Measurements from ENCODE around the gene TMEM132C. TPM values are rescaled to one million over a fixed set of nuclear protein-coding genes. Genes with fewer than 3 reads are reported as not detected.

Gene TMEM132C
- total and polyA plus RNA-seq, 9 donors = 0.50 to 10.1 (median 1.2) TPM

DNA sequence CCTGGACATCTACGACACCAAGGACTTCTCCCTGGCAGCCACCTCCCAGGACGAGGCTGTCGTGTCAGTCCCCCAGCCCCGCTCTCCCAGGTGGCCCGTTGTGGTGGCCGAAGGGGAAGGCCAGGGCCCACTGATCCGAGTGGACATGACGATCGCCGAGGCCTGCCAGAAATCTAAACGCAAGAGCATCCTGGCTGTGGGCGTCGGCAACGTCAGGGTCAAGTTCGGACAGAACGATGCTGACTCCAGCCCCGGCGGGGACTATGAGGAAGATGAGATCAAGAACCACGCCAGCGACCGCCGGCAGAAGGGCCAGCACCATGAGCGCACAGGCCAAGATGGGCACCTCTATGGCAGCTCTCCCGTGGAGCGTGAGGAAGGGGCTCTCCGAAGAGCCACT, 438.2 kb downstream of the TMEM132C start:
- H3K4me3 ChIP-seq (ENCODE audit: low read length) = no peak overlapping the region
- H3K9me3 ChIP-seq (replicated peaks; ENCODE audit: control insufficient read depth, low read depth, low read length) = no peaks in the 10 kb centered on the region
- peaks cover 2% of the 10 kb centered on the region for H3K27me3 ChIP-seq (ENCODE audit: control insufficient read depth, insufficient read depth, low read length)
- 90% methylated on average over 23 of the region's 26 CpGs for WGBS (ENCODE audit: insufficient coverage)
- no peaks in the 10 kb centered on the region for H3K36me3 ChIP-seq (ENCODE audit: control insufficient read depth, insufficient read depth, low read length)
- no peak overlapping the region for H3K27ac ChIP-seq (ENCODE audit: low read length)
- DNase-seq = no peak
- no peaks in the 10 kb centered on the region for H3K4me1 ChIP-seq (ENCODE audit: control insufficient read depth, insufficient read depth, low read length)

GRCh38 chr12:128707488-128707887, 440.5 kb downstream of the TMEM132C start:
- H3K36me3 ChIP-seq (ENCODE audit: control insufficient read depth, insufficient read depth, low read length) = no peaks in the 10 kb centered on the region

GRCh38 chr12:128708789-128709188, 441.8 kb downstream of the TMEM132C start:
- Histone ChIP-seq H3K27ac (ENCODE audit: low read length) (no peak overlapping the region), H3K27me3 (ENCODE audit: control insufficient read depth, insufficient read depth, low read length) (no peaks in the 10 kb centered on the region), H3K9me3 (replicated peaks; ENCODE audit: control insufficient read depth, low read depth, low read length) (no peaks in the 10 kb centered on the region), H3K36me3 (ENCODE audit: control insufficient read depth, insufficient read depth, low read length) (no peaks in the 10 kb centered on the region), H3K4me3 (ENCODE audit: low read length) (no peak overlapping the region), H3K4me1 (ENCODE audit: control insufficient read depth, insufficient read depth, low read length) (no peaks in the 10 kb centered on the region)
- DNase-seq = no peak
- 77% methylated on average over 4 of the region's 6 CpGs for WGBS (ENCODE audit: insufficient coverage)

More at GRCh38 chr12:128707488-128707887, 440.5 kb downstream of the TMEM132C start:
- WGBS (ENCODE audit: insufficient coverage) = 81% methylated on average over 4 of the region's 8 CpGs
- no peaks in the 10 kb centered on the region for H3K27me3 ChIP-seq (ENCODE audit: control insufficient read depth, insufficient read depth, low read length)
- H3K4me1 ChIP-seq (ENCODE audit: control insufficient read depth, insufficient read depth, low read length) = no peaks in the 10 kb centered on the region
- no peak overlapping the region for H3K4me3 ChIP-seq (ENCODE audit: low read length)
- H3K27ac ChIP-seq (ENCODE audit: low read length) = no peak overlapping the region
- no peaks in the 10 kb centered on the region for H3K9me3 ChIP-seq (replicated peaks; ENCODE audit: control insufficient read depth, low read depth, low read length)
- no peak for DNase-seq

- no CpG with 5 or more reads among the region's 5 CpGs for WGBS (ENCODE audit: insufficient coverage)
These were observed 442.7 kb downstream of the TMEM132C start for GRCh38 chr12:128709660-128710059.

DNA sequence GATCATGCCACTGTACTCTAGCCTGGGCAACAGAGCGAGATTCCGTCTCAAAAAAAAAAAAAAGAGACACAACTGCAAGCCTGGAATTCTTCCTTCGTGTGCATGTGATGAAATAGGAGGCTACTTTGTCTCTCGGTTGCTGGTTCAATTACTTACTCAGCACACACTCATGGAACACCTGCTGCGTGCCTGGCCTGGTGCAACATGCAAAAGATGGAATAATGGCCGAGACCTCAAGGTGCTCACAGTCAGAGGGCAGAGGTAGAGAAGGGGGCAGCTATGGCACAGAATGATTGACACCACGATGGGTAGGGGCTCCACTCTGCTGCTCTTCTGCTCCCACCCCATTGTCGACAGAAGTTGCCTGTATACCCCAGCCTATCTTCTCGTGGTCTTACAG, 444.5 kb downstream of the TMEM132C start:
- Histone ChIP-seq H3K27me3 (ENCODE audit: control insufficient read depth, insufficient read depth, low read length) (no peaks in the 10 kb centered on the region), H3K4me1 (ENCODE audit: control insufficient read depth, insufficient read depth, low read length) (no peaks in the 10 kb centered on the region), H3K9me3 (replicated peaks; ENCODE audit: control insufficient read depth, low read depth, low read length) (no peaks in the 10 kb centered on the region), H3K27ac (ENCODE audit: low read length) (no peak overlapping the region), H3K36me3 (ENCODE audit: control insufficient read depth, insufficient read depth, low read length) (no peaks in the 10 kb centered on the region), H3K4me3 (ENCODE audit: low read length) (no peak overlapping the region)
- no CpG with 5 or more reads among the region's 9 CpGs for WGBS (ENCODE audit: insufficient coverage)
- no peak for DNase-seq

More at GRCh38 chr12:128709660-128710059, 442.7 kb downstream of the TMEM132C start:
- Histone ChIP-seq H3K27me3 (ENCODE audit: control insufficient read depth, insufficient read depth, low read length) (no peaks in the 10 kb centered on the region), H3K4me3 (ENCODE audit: low read length) (no peak overlapping the region), H3K27ac (ENCODE audit: low read length) (no peak overlapping the region), H3K36me3 (ENCODE audit: control insufficient read depth, insufficient read depth, low read length) (no peaks in the 10 kb centered on the region), H3K4me1 (ENCODE audit: control insufficient read depth, insufficient read depth, low read length) (no peaks in the 10 kb centered on the region), H3K9me3 (replicated peaks; ENCODE audit: control insufficient read depth, low read depth, low read length) (no peaks in the 10 kb centered on the region)
- no peak for DNase-seq

DNA sequence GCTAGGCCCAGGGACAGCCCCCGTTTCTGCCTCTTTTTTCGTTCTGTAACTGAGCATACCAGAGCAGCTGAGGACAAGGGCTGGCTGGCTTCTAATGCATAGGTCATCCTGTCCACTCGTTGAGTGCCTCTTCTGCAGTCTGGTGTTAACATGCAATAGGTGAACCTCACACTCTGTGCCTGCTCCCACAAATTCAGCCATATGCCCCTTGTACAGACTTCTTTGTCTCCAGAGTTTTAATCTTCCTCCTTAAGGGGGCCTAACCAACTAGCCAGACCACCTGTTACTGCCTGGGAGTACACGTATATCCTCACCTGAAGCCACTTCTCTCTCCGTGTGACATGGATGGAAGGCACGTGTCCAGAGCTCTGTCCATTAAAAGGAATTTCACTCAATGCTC, 445.7 kb downstream of the TMEM132C start:
- Histone ChIP-seq H3K36me3 (ENCODE audit: control insufficient read depth, insufficient read depth, low read length) (no peaks in the 10 kb centered on the region), H3K4me1 (ENCODE audit: control insufficient read depth, insufficient read depth, low read length) (no peaks in the 10 kb centered on the region), H3K27me3 (ENCODE audit: control insufficient read depth, insufficient read depth, low read length) (no peaks in the 10 kb centered on the region), H3K9me3 (replicated peaks; ENCODE audit: control insufficient read depth, low read depth, low read length) (peaks cover 6% of the 10 kb centered on the region), H3K27ac (ENCODE audit: low read length) (no peak overlapping the region), H3K4me3 (ENCODE audit: low read length) (no peak overlapping the region)
- WGBS (ENCODE audit: insufficient coverage) = 87% methylated on average over 6 of the region's 6 CpGs
- no peak for DNase-seq

GRCh38 chr12:128715485-128715884, 448.5 kb downstream of the TMEM132C start:
- no peak overlapping the region for H3K4me3 ChIP-seq (ENCODE audit: low read length)
- no peaks in the 10 kb centered on the region for H3K36me3 ChIP-seq (ENCODE audit: control insufficient read depth, insufficient read depth, low read length)
- H3K27ac ChIP-seq (ENCODE audit: low read length) = no peak overlapping the region
- DNase-seq = peak; percentile 4
- no peaks in the 10 kb centered on the region for H3K27me3 ChIP-seq (ENCODE audit: control insufficient read depth, insufficient read depth, low read length)
- no peaks in the 10 kb centered on the region for H3K4me1 ChIP-seq (ENCODE audit: control insufficient read depth, insufficient read depth, low read length)
- WGBS (ENCODE audit: insufficient coverage) = 80% methylated on average over 4 of the region's 4 CpGs
- peaks cover 9% of the 10 kb centered on the region for H3K9me3 ChIP-seq (replicated peaks; ENCODE audit: control insufficient read depth, low read depth, low read length)

GRCh38 chr12:128724468-128725046, 457.6 kb downstream of the TMEM132C start:
- Histone ChIP-seq H3K4me1 (ENCODE audit: control insufficient read depth, insufficient read depth, low read length) (no peaks in the 10 kb centered on the region), H3K4me3 (ENCODE audit: low read length) (no peak overlapping the region), H3K36me3 (ENCODE audit: control insufficient read depth, insufficient read depth, low read length) (no peaks in the 10 kb centered on the region), H3K27me3 (ENCODE audit: control insufficient read depth, insufficient read depth, low read length) (no peaks in the 10 kb centered on the region), H3K27ac (ENCODE audit: low read length) (no peak overlapping the region), H3K9me3 (replicated peaks; ENCODE audit: control insufficient read depth, low read depth, low read length) (peaks cover under 1% of the 10 kb centered on the region)
- 89% methylated on average over 5 of the region's 10 CpGs for WGBS (ENCODE audit: insufficient coverage)
- DNase-seq = no peak

- no peak overlapping the region for H3K27ac ChIP-seq (ENCODE audit: low read length)
- no peaks in the 10 kb centered on the region for H3K4me1 ChIP-seq (ENCODE audit: control insufficient read depth, insufficient read depth, low read length)
- H3K9me3 ChIP-seq (replicated peaks; ENCODE audit: control insufficient read depth, low read depth, low read length) = no peaks in the 10 kb centered on the region
- H3K36me3 ChIP-seq (ENCODE audit: control insufficient read depth, insufficient read depth, low read length) = no peaks in the 10 kb centered on the region
- WGBS (ENCODE audit: insufficient coverage) = no CpG with 5 or more reads among the region's 1 CpG
- H3K27me3 ChIP-seq (ENCODE audit: control insufficient read depth, insufficient read depth, low read length) = no peaks in the 10 kb centered on the region
- no peak for DNase-seq
- H3K4me3 ChIP-seq (ENCODE audit: low read length) = no peak overlapping the region
These were observed 459.9 kb downstream of the TMEM132C start for GRCh38 chr12:128726886-128727285.

DNA sequence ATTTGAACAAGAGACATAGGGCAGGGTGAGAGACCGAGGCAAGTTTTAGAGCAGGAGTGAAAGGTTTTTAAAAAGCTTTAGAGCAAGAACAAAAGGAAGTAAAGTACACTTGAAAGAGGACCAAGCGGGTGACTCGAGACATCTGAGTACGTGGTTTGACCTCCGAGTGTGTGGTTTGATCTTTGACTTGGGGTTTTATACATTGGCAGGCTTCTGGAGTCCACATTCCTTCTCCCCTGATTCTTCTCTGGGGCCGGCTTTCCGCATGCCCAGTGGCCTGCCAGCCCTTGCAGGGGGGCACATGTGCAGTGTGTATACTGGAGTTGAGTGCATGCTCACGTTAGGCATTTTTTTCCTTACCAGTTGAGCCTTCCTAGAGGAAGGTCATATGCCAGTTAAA, 460.5 kb downstream of the TMEM132C start:
- no peaks in the 10 kb centered on the region for H3K4me1 ChIP-seq (ENCODE audit: control insufficient read depth, insufficient read depth, low read length)
- H3K36me3 ChIP-seq (ENCODE audit: control insufficient read depth, insufficient read depth, low read length) = no peaks in the 10 kb centered on the region
- H3K9me3 ChIP-seq (replicated peaks; ENCODE audit: control insufficient read depth, low read depth, low read length) = no peaks in the 10 kb centered on the region
- H3K27me3 ChIP-seq (ENCODE audit: control insufficient read depth, insufficient read depth, low read length) = peaks cover 4% of the 10 kb centered on the region
- DNase-seq = no peak
- no peak overlapping the region for H3K27ac ChIP-seq (ENCODE audit: low read length)
- H3K4me3 ChIP-seq (ENCODE audit: low read length) = no peak overlapping the region
- WGBS (ENCODE audit: insufficient coverage) = 72% methylated on average over 6 of the region's 8 CpGs

DNA sequence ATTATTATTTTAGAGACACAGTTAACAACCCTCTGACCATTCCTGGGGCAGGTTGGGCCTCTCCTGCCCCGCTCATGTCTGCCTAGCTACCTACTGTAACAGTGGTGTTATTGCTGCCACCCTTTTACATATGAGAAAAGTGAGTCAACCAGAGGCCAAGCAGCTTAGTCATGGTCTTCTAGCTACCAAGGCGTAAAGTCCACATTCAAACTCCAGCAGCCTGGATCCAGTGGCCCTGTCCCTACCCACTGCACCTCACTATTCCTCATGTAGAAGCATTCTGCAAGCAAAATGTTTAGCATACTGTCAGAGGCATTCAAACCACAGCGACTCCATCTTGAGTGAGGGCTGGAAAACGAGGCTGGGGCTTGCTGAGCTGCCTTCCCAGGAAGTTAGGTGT, 461.0 kb downstream of the TMEM132C start:
- Histone ChIP-seq H3K4me1 (ENCODE audit: control insufficient read depth, insufficient read depth, low read length) (no peaks in the 10 kb centered on the region), H3K27me3 (ENCODE audit: control insufficient read depth, insufficient read depth, low read length) (peaks cover 4% of the 10 kb centered on the region), H3K27ac (ENCODE audit: low read length) (no peak overlapping the region), H3K4me3 (ENCODE audit: low read length) (no peak overlapping the region), H3K36me3 (ENCODE audit: control insufficient read depth, insufficient read depth, low read length) (no peaks in the 10 kb centered on the region), H3K9me3 (replicated peaks; ENCODE audit: control insufficient read depth, low read depth, low read length) (no peaks in the 10 kb centered on the region)
- no peak for DNase-seq
- WGBS (ENCODE audit: insufficient coverage) = 64% methylated on average over 4 of the region's 4 CpGs
